BLaER1 treated with 17β-estradiol and CSF1 and Interleukin-3, amounts not matched to agents 10 nM and 100 nM (cell line): Measurements from ENCODE around the gene OR6P1.

Experiments used
- H3K27ac ChIP-seq, 11 experiments: shearing (Covaris generic); formaldehyde crosslinking; 2 replicates each; pipeline ENCODE4 v1.8.1; 2022
- H3K27me3 ChIP-seq, 11 experiments: shearing (Covaris generic); formaldehyde crosslinking; 2 replicates each; pipeline ENCODE4 v1.8.1; 2022
- H3K36me3 ChIP-seq, 11 experiments: shearing (Covaris generic); formaldehyde crosslinking; 2 replicates each; pipeline ENCODE4 v1.8.1; 2022
- H3K4me1 ChIP-seq, 10 experiments: shearing (Covaris generic); formaldehyde crosslinking; 2 replicates each; pipeline ENCODE4 v1.8.1; 2022
- H3K4me2 ChIP-seq, 11 experiments: shearing (Covaris generic); formaldehyde crosslinking; 2 replicates each; pipeline ENCODE4 v1.8.1; 2022
- H3K4me3 ChIP-seq, 10 experiments: shearing (Covaris generic); formaldehyde crosslinking; 2 replicates each; pipeline ENCODE4 v1.8.1; 2022
- H3K9ac ChIP-seq, 11 experiments: shearing (Covaris generic); formaldehyde crosslinking; 2 replicates each; pipeline ENCODE4 v1.8.1; 2022
- H3K9me3 ChIP-seq, 11 experiments: shearing (Covaris generic); formaldehyde crosslinking; replicated peaks in 1 of 11; 2 replicates each; pipeline ENCODE4 v1.8.1; 2022
- H4K20me1 ChIP-seq, 11 experiments: shearing (Covaris generic); formaldehyde crosslinking; 2 replicates each; pipeline ENCODE4 v1.8.1; 2022
- Cebpa-rat ChIP-seq, 11 experiments: shearing (Covaris generic); IDR thresholded peaks; 2 replicates each; pipeline ENCODE4 v1.8.1; 2022

The OR6P1 gene

GRCh38 chr1:158570480-158570879, at the start of gene OR6P1:
Gene OR6P1 (minus strand): TSS chr1:158570580. CDS start chr1:158563604, 6,976 bp downstream.
- Histone ChIP-seq H3K4me3 (no peak within 1 kb of the TSS), H3K36me3 (no peaks in the 10 kb centered on the region), H3K27ac (no peak within 1 kb of the TSS), H3K27me3 (no peaks in the 10 kb centered on the region), H3K4me1 (no peaks in the 10 kb centered on the region; a peak in 1 of 20 replicates), H3K9me3 (peaks cover 0 to 4% (median 0%) of the 10 kb centered on the region in 11 experiments; a peak in 2 of 22 replicates), H3K9ac (no peak within 1 kb of the TSS), H4K20me1 (no peaks in the 10 kb centered on the region), H3K4me2 (no peak within 1 kb of the TSS)
- no peak for TF ChIP-seq Cebpa-rat (IDR thresholded peaks at IDR 0.05)

- Histone ChIP-seq H4K20me1 (no peaks in the 10 kb centered on the region), H3K4me3 (no peak overlapping the region), H3K27me3 (no peaks in the 10 kb centered on the region), H3K9me3 (no peaks in the 10 kb centered on the region), H3K9ac (no peak overlapping the region), H3K4me2 (no peak overlapping the region), H3K36me3 (no peaks in the 10 kb centered on the region), H3K27ac (no peak overlapping the region), H3K4me1 (no peaks in the 10 kb centered on the region)
- TF ChIP-seq Cebpa-rat (IDR thresholded peaks at IDR 0.05) = no peak
These were observed 43.4 kb upstream of the OR6P1 start for GRCh38 chr1:158613764-158614163.

- no peaks in the 10 kb centered on the region for H3K9me3 ChIP-seq
- no peak overlapping the region for H3K4me2 ChIP-seq
- H3K27me3 ChIP-seq = no peaks in the 10 kb centered on the region
- H4K20me1 ChIP-seq = no peaks in the 10 kb centered on the region
- no peaks in the 10 kb centered on the region for H3K4me1 ChIP-seq
- no peak overlapping the region for H3K9ac ChIP-seq
- H3K4me3 ChIP-seq = no peak overlapping the region
- no peak for TF ChIP-seq Cebpa-rat (IDR thresholded peaks at IDR 0.05)
- H3K27ac ChIP-seq = no peak overlapping the region
- no peaks in the 10 kb centered on the region for H3K36me3 ChIP-seq
These were observed 41.5 kb upstream of the OR6P1 start for GRCh38 chr1:158611916-158612315.

GRCh38 chr1:158607296-158607695, 36.9 kb upstream of the OR6P1 start:
- H3K9ac ChIP-seq = no peak overlapping the region

GRCh38 chr1:158604968-158605367, 34.6 kb upstream of the OR6P1 start, which contains the start of gene OR10Z1:
Gene OR10Z1 (plus strand): TSS chr1:158605268. CDS start chr1:158606439, 1,171 bp downstream.
- Histone ChIP-seq H3K4me1 (no peaks in the 10 kb centered on the region), H3K36me3 (no peaks in the 10 kb centered on the region), H3K4me3 (no peak within 1 kb of the TSS), H3K27me3 (no peaks in the 10 kb centered on the region), H4K20me1 (no peaks in the 10 kb centered on the region), H3K9ac (no peak within 1 kb of the TSS), H3K9me3 (no peaks in the 10 kb centered on the region), H3K4me2 (no peak within 1 kb of the TSS), H3K27ac (no peak within 1 kb of the TSS)
- TF ChIP-seq Cebpa-rat (IDR thresholded peaks at IDR 0.05) = no peak

More at GRCh38 chr1:158607296-158607695, 36.9 kb upstream of the OR6P1 start:
- Histone ChIP-seq H3K36me3 (no peaks in the 10 kb centered on the region), H4K20me1 (no peaks in the 10 kb centered on the region), H3K27ac (no peak overlapping the region), H3K4me1 (no peaks in the 10 kb centered on the region), H3K27me3 (no peaks in the 10 kb centered on the region), H3K4me2 (no peak overlapping the region), H3K9me3 (no peaks in the 10 kb centered on the region), H3K4me3 (no peak overlapping the region)
- TF ChIP-seq Cebpa-rat (IDR thresholded peaks at IDR 0.05) = no peak

- no peaks in the 10 kb centered on the region for H4K20me1 ChIP-seq
- no peak overlapping the region for H3K4me3 ChIP-seq
- no peaks in the 10 kb centered on the region for H3K27me3 ChIP-seq
- TF ChIP-seq Cebpa-rat (IDR thresholded peaks at IDR 0.05) = no peak
- peaks cover 23 to 35% (median 32%) of the 10 kb centered on the region in 11 experiments for H3K9me3 ChIP-seq
- H3K27ac ChIP-seq = no peak overlapping the region
- H3K4me1 ChIP-seq = no peaks in the 10 kb centered on the region
- no peak overlapping the region for H3K9ac ChIP-seq
- no peak overlapping the region for H3K4me2 ChIP-seq
- no peaks in the 10 kb centered on the region for H3K36me3 ChIP-seq
These were observed 30.4 kb upstream of the OR6P1 start for GRCh38 chr1:158600735-158601134.

GRCh38 chr1:158586942-158587341, 16.6 kb upstream of the OR6P1 start:
- no peak overlapping the region for H3K9ac ChIP-seq
- H3K27me3 ChIP-seq = no peaks in the 10 kb centered on the region
- H3K36me3 ChIP-seq = 0 out of 22 replicates have a peak, but pooled peaks cover 0 to 3% (median 0%) of the 10 kb centered on the region in 11 experiments
- no peak overlapping the region for H3K4me2 ChIP-seq
- peaks cover 14 to 29% (median 17%) of the 10 kb centered on the region in 11 experiments for H3K9me3 ChIP-seq
- H4K20me1 ChIP-seq = no peaks in the 10 kb centered on the region
- no peak overlapping the region for H3K27ac ChIP-seq
- no peaks in the 10 kb centered on the region for H3K4me1 ChIP-seq
- TF ChIP-seq Cebpa-rat (IDR thresholded peaks at IDR 0.05) = no peak
- no peak overlapping the region for H3K4me3 ChIP-seq

- TF ChIP-seq Cebpa-rat (IDR thresholded peaks at IDR 0.05) = no peak
- H3K4me1 ChIP-seq = no peaks in the 10 kb centered on the region
- no peaks in the 10 kb centered on the region for H3K27me3 ChIP-seq
- H3K36me3 ChIP-seq = 0 out of 22 replicates have a peak, but pooled peaks cover 0 to 3% (median 0%) of the 10 kb centered on the region in 11 experiments
- no peak overlapping the region for H3K4me2 ChIP-seq
- H3K27ac ChIP-seq = no peak overlapping the region
- H4K20me1 ChIP-seq = no peaks in the 10 kb centered on the region
- H3K9ac ChIP-seq = no peak overlapping the region
- H3K4me3 ChIP-seq = no peak overlapping the region
- peaks cover 14 to 27% (median 17%) of the 10 kb centered on the region in 11 experiments for H3K9me3 ChIP-seq
These were observed 13.6 kb upstream of the OR6P1 start for GRCh38 chr1:158583962-158584361.

- no peaks in the 10 kb centered on the region for H4K20me1 ChIP-seq
- no peaks in the 10 kb centered on the region for H3K36me3 ChIP-seq
- H3K4me2 ChIP-seq = no peak within 1 kb of the TSS
- no peak within 1 kb of the TSS for H3K4me3 ChIP-seq
- no peaks in the 10 kb centered on the region for H3K4me1 ChIP-seq
- no peak within 1 kb of the TSS for H3K27ac ChIP-seq
- H3K9ac ChIP-seq = no peak within 1 kb of the TSS
- H3K27me3 ChIP-seq = no peaks in the 10 kb centered on the region
- no peak for TF ChIP-seq Cebpa-rat (IDR thresholded peaks at IDR 0.05)
- H3K9me3 ChIP-seq = no peaks in the 10 kb centered on the region
These were observed 9.4 kb upstream of the OR6P1 start, which contains the start of gene OR10X1 for GRCh38 chr1:158579733-158580132. Gene OR10X1 (minus strand): TSS chr1:158579899. CDS start chr1:158579899, 0 bp downstream.

- no peaks in the 10 kb centered on the region for H3K9me3 ChIP-seq
- H3K4me1 ChIP-seq = no peaks in the 10 kb centered on the region
- H3K4me2 ChIP-seq = no peak overlapping the region
- no peaks in the 10 kb centered on the region for H3K36me3 ChIP-seq
- no peaks in the 10 kb centered on the region for H4K20me1 ChIP-seq
- no peak for TF ChIP-seq Cebpa-rat (IDR thresholded peaks at IDR 0.05)
- H3K9ac ChIP-seq = no peak overlapping the region
- H3K4me3 ChIP-seq = no peak overlapping the region
- H3K27me3 ChIP-seq = no peaks in the 10 kb centered on the region
- no peak overlapping the region for H3K27ac ChIP-seq
These were observed 7.2 kb upstream of the OR6P1 start for GRCh38 chr1:158577561-158577960.
